BJ (cell line): ENCODE results near the gene RPL12. TPM values are rescaled to one million over a fixed set of nuclear protein-coding genes. Genes with fewer than 3 reads are reported as not detected.

Source experiments
- CTCF ChIA-PET: fragments of 350-600 bp; formaldehyde crosslinking; extraction: SDS; loops from one replicate; lab custom pipeline; 2021; ENCODE audit warnings: antibody characterized with exemption, inconsistent platforms; lab: Yijun Ruan, JAX
- POLR2A ChIA-PET: fragments of 300-600 bp; sonication (Branson Sonifier 250); formaldehyde crosslinking; extraction: SDS; loops from one replicate; lab custom pipeline; 2021; ENCODE audit warnings: antibody characterized with exemption; lab: Charles Lee
- DNase-seq: peaks from one replicate; pipeline ENCODE4 v3.0.0-alpha.2; 2011; ENCODE audit warnings: low read depth
- H3K27me3 ChIP-seq: 2 replicates; pipeline ENCODE4 v1.6.0; 2011; ENCODE audit warnings: low read length; ENCODE audit not compliant: control insufficient read depth, insufficient read depth
- H3K36me3 ChIP-seq: 2 replicates; pipeline ENCODE4 v1.5.1; 2011; ENCODE audit warnings: low read length; ENCODE audit not compliant: control insufficient read depth, insufficient read depth
- H3K4me3 ChIP-seq: 2 replicates; pipeline ENCODE4 v1.5.1; 2011; ENCODE audit warnings: low read depth, mild to moderate bottlenecking, control low read depth, low read length
- polyA plus RNA-seq: library from polyadenylated mRNA; depleted of rRNA; stranded (reverse); fragments of >200 nt; gene quantifications from 2 replicates; pipeline ENCODE4 v1.2.3, GENCODE V29; 2011
- TF ChIP-seq, protein P1 (sequence below): IDR thresholded peaks from 2 replicates; pipeline ENCODE4 v1.5.1; 2011; ENCODE audit warnings: low read depth, mild to moderate bottlenecking, control low read depth, inconsistent platforms, low read length, moderate library complexity; ENCODE audit not compliant: insufficient read depth

Gene RPL12
- polyA plus RNA-seq, 1 experiment, result 2,343 TPM

GRCh38 chr9:127407492-127407843 lies 43.7 kb downstream of the RPL12 start:
- Histone ChIP-seq H3K4me3 (no peak overlapping the region), H3K36me3 (peaks cover 9% of the 10 kb centered on the region), H3K27me3 (no peaks in the 10 kb centered on the region)
- ChIA-PET CTCF (interaction anchor here (0.8 to 1.1 kb wide), 3 partner anchors 10 to 209 kb away, joined by 3 read pairs; partner anchors contain the start of gene SLC2A8), POLR2A (no interaction called here)
- TF ChIP-seq, protein P1, sequence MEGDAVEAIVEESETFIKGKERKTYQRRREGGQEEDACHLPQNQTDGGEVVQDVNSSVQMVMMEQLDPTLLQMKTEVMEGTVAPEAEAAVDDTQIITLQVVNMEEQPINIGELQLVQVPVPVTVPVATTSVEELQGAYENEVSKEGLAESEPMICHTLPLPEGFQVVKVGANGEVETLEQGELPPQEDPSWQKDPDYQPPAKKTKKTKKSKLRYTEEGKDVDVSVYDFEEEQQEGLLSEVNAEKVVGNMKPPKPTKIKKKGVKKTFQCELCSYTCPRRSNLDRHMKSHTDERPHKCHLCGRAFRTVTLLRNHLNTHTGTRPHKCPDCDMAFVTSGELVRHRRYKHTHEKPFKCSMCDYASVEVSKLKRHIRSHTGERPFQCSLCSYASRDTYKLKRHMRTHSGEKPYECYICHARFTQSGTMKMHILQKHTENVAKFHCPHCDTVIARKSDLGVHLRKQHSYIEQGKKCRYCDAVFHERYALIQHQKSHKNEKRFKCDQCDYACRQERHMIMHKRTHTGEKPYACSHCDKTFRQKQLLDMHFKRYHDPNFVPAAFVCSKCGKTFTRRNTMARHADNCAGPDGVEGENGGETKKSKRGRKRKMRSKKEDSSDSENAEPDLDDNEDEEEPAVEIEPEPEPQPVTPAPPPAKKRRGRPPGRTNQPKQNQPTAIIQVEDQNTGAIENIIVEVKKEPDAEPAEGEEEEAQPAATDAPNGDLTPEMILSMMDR, result no peak
- DNase-seq, result no peak

GRCh38 chr9:127406799-127407491 lies 44.3 kb downstream of the RPL12 start:
- no peaks in the 10 kb centered on the region for H3K27me3 ChIP-seq
- DNase-seq, result no peak
- H3K36me3 ChIP-seq, result peaks cover 9% of the 10 kb centered on the region
- CTCF ChIA-PET, result interaction anchor here (1.0 to 1.1 kb wide), 2 partner anchors 10 to 208 kb away, joined by 3 read pairs; partner anchors contain the start of gene SLC2A8
- POLR2A ChIA-PET, result no interaction called here
- H3K4me3 ChIP-seq, result no peak overlapping the region
- TF ChIP-seq, protein P1, result no peak

DNA sequence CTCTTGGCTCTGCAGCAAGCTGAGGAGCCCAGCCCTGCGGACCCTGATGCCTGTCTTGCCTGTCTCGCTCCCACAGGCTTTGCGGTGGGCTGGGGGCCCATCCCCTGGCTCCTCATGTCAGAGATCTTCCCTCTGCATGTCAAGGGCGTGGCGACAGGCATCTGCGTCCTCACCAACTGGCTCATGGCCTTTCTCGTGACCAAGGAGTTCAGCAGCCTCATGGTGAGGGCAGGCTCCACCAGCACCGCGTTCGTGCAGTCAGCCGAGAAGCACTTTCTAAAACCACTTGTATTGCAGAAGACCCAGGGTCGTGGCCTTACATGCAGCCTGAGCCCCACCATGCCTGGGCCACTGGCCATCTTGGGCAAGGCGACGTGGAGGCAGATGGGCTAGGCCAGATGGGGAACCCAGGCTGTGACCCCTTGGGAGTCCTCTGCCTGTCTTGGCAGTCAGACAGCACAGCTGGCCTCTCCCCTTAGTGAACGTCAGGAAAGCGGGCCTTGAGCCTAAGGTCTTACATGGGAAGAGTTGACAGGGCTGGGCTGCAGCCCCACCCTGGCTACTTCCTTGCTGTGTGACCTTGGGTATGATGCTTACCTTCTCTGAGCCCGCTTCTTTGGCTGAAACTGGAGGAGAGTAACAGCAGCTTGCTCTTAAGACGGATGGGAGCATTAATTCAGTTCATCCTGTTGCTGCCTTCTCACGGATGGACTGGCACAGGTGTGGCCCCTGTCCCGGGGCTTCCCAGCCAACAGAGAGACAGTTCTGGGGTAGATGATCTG lies 45.7 kb downstream of the RPL12 start:
- POLR2A ChIA-PET, result no interaction called here

DNA sequence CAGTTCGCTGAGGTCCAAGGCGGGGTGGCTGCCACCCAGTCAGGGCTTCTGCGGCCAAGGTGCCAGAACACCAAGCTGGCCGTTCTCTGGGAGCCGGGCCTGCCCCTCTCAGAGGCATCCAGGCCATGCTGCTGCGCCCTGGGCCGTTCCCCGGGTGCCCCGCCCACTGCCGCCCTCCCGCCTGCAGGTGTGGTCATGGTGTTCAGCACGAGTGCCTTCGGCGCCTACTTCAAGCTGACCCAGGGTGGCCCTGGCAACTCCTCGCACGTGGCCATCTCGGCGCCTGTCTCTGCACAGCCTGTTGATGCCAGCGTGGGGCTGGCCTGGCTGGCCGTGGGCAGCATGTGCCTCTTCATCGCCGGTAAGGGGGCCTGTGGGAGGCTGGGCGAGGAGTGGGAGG lies 46.6 kb downstream of the RPL12 start:
- no peak overlapping the region for H3K4me3 ChIP-seq
- no peak for DNase-seq
- ChIA-PET CTCF (no interaction called here), POLR2A (no interaction called here)
- TF ChIP-seq, protein P1, result no peak
- no peaks in the 10 kb centered on the region for H3K27me3 ChIP-seq
- peaks cover 10% of the 10 kb centered on the region for H3K36me3 ChIP-seq

More for the DNA sequence above, 45.7 kb downstream of the RPL12 start:
- peaks cover 9% of the 10 kb centered on the region for H3K36me3 ChIP-seq
- H3K27me3 ChIP-seq, result no peaks in the 10 kb centered on the region
- no peak overlapping the region for H3K4me3 ChIP-seq
- TF ChIP-seq, protein P1, result no peak
- no peak for DNase-seq
- CTCF ChIA-PET, result no interaction called here

- H3K36me3 ChIP-seq, result peaks cover 10% of the 10 kb centered on the region
- CTCF ChIA-PET, result interaction anchor here (1.0 kb wide), 1 partner anchor 11 kb away, joined by 5 read pairs; no protein-coding TSS in a partner anchor
Measured at GRCh38 chr9:127403507-127404192, 47.6 kb downstream of the RPL12 start.

More at GRCh38 chr9:127403507-127404192, 47.6 kb downstream of the RPL12 start:
- Histone ChIP-seq H3K4me3 (no peak overlapping the region), H3K27me3 (no peaks in the 10 kb centered on the region)
- no peak for DNase-seq
- POLR2A ChIA-PET, result no interaction called here
- TF ChIP-seq, protein P1, result no peak
